HUDEP-2 (cell line): ENCODE data around the gene G0S2.

ENCODE experiments used
- DNase-seq, 76 experiments: peaks; one replicate each; lab custom pipeline; 2025; ENCODE audit not compliant: unreplicated experiment in 76 of 76; lab: John Stamatoyannopoulos, UW

Gene G0S2, protein sequence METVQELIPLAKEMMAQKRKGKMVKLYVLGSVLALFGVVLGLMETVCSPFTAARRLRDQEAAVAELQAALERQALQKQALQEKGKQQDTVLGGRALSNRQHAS

DNA sequence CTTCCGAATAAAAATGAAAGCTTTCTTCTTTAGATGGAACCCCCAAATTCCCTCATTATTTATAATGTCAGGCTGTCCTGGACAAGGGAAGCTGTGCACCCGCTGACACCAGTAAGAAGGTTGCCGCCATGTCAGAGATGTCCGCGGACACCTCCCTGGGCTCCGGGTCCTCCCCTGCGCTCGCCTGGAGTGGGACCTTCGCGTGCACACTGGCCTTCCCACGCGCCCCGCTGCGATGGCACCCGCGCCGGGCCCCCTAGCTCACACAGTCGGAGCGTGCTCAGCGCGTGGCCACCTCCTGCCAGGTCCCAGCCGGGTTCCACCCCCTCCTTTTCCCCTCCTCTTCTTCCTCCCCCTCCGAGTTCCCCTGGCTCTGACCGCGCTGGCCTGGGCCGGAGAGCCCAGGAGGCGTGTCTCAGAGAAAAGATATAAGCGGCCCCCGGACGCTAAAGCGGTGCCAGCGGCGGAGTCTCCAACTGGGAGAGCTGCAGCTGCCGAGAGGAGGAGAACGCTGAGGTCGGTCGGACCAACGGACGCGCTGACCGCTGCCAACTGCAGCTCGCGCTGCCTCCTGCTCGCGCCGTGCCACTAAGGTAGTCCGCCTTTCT is at the start of gene G0S2:
Gene G0S2, plus strand, starts transcription at position 456 of the 608 bp plus-strand sequence. CDS start 273 bp downstream, outside the sequence.
- peak in 1 of 76 experiments; percentile 1 for DNase-seq

DNA sequence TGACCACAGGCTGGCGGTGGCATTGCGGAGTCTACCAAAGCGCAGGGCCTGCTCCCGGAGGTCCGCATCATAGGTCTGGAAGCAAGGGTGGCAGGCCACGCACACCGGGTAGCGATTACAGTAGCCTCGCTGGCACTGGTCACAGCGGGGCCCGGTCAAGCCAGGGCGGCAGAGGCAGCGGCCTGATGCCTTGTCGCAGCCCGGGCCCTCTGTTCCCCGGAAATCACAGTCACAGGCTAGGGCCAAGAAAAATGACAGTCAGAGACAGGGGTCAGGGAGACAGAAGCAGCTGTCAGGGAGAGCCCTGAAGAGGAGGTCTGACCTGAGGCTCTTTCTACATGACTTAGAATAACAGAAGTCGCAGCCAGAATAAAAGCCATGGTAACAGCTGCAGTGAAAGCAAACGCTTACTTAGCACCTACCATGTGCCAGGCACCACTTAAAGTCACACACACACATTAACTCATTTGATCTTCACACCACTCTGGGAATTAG is 49.4 kb upstream of the G0S2 start:
- DNase-seq, result no peak

DNA sequence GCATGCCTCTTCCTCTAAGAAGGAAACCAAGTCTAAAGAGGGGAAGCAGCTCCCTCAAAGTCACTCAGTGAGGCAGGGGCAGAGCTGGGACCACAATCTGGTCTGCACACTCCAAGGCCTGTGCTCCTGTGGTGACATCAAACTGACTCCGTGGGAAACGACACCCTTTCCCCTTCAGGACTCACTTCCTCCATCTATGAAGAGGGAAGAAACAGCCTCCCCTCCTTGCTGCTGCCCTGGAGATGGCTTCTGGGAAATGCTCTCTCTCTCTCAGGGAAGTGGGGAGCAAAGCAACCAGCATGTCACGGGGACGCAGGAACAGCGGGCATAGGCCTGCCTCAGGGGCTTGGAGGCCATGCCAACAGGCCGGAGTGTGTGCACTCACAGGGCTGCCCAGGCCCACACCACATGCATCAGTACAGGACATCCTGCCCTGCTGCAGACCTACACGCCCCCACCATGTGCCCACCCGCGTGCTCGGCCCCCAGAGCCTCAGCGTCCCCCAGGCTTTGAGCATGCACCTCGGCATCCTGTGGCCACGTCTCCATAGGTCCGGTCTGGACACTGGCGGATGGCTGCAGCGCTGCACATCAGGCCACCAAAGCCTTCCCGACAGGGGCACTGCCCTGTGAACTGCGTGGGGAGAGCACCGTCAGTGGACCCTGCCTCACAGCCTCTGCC is 48.7 kb upstream of the G0S2 start:
- no peak for DNase-seq

DNA sequence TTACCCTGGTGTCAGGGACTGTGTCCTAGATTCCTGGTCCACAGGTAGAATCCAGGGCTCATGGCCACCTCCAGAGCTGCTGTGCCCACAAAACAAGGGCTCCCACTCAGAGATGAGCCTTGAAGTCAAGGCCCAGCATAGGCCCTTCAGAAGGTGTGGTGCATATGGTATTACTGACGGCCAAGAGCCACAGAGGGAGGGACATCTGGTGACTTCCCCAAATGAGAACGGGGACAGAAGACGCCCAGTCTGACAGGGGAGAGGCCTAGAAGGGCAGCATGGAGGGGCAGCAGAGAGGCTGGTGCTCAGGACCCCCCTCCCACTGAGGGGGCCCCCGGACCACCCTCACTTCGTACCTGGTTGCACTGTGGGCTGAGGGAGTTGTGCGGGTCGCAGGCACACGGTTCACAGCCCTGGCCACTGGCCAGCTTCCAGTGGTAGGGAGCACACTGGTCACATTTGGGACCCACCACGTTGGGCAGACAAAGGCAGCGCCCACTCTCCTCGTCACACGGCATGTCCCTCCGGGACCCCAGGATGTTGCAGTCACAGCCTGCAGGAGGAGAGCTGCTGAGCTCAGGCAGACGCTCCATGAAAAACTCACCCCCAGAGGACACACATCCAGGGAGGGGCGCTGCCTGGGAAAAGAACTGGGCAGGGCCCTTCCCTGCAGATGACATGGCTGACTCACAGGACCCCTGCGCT is 48.0 kb upstream of the G0S2 start:
- DNase-seq, result peak in 1 of 76 experiments; percentile 1

DNA sequence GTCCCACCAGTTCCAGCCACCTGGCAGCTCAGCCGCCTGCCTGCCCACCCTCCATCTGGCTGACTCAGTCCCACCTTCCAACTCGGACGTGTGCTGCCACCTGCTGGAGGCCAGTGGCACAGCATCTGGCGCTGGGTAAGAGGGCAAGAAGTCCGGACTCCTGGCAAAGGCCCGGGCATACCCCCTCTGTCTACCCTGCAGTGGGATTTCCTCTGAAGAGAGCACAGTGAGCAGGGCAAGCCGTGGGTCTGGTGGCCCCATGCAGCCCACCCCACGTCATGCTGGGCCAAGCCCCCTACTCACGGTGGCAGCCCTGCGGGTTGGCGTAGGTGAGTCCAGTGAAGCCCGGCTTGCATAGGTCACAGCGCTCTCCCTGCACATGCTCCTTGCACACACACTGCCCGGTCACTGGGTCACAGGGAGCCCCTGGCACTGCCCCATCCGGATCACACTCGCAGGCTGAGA is 47.4 kb upstream of the G0S2 start:
- peak in 57 of 76 experiments; percentile 3 to 77 (median 34) for DNase-seq

DNA sequence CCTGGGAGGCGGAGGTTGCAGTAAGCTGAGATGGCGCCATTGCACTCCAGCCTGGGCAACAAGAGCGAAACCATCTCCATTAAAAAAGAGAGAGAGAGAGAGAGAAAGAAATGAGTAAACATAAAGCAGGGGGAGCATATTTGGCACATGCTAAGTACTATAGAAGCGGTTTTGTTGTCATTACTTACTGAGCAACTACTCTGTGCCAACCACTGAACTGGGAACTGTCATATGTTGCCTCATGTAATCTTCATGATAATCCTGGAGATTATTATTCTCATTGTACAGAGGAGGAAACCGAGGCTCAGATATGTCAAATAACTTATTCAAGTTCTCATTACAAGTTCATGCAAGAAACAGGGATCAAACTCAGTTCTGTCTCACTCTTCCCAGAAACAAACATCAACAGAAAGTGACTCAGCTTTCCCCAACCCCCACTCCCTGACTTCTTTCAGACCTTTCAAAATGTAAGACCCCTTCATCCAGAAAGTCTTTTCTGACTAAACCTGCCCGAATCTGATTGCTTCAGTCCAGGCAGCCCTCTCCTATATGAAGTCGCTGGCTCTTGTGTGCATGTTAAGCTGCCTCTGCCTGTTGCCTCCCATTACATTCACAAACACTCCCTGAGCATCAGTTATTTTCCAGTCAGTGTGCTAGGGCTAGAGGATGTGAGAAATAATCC is 46.5 kb upstream of the G0S2 start:
- DNase-seq, result no peak

DNA sequence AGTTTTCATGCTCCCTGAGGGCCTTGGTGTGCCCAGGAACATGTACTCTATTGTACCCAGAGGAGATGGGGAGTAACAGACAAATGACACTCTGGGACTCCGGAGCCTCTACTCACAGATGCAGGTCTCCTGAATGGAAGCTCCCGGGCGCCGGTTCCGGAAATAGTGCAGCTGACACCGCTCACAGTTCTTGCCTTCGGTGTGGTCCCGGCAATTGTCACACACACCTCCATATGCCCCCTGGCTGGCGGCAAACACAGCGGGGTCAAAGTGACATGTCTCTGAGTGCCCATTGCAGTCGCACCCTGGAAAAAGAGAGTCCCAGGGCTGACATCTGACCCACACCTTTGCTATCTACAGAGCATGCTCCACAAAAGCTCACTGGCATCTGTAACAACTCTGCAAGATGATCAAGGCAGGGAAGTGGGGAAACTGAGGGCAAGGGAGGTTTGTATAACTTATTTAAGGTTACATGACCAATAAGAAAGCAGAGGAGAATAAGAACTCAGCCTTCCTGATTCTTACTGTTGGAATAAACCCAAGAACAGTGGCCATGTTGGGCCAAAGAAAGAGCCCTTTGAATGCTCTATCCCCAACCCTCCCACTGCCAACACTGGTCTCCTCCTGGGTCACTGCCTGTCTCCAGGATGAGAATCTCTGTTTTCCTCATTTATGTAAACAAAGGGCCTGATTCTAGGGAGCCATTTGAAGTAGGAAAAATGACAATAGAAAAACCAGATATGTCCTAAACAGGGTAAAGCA is 45.4 kb upstream of the G0S2 start:
- DNase-seq, result no peak

DNA sequence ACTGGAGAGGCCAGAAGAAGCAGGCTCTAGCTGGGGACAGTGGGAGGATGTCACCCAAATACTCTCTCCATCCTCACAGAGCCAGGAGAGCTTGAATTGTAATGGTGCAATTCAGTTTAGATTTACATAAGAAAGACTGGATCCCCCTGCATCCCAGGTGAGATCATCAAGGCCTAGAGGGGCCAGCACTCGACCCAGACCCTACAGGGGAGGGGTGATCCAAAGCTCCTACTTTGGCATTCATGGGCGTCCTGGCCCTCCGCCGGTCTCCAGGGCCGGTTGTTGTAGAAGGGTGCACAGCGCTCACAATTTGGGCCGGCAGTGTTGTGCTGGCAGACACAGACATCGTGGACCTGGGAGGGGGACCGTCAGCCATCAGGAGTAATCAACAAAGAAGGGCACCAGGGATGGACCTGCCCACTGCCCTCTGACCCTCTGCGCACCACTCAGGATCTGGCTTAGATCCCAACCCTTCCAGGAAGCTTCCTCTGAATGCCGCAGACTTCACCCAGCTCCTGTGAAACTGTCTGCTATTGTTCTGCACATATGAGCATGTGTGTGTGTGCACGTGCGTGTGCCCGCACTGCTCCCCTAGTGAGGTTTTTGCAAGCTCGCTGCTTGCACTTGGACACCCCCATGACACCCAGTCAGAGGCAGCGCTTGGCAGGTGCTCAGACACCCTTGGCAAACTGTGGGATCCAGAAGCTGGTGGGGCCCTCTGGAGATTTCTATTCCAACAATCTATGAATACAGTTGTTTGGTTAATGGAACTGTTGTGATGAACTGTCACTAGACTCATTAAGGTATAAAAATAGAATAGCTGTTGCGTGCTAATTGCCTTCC is 44.6 kb upstream of the G0S2 start:
- no peak for DNase-seq

DNA sequence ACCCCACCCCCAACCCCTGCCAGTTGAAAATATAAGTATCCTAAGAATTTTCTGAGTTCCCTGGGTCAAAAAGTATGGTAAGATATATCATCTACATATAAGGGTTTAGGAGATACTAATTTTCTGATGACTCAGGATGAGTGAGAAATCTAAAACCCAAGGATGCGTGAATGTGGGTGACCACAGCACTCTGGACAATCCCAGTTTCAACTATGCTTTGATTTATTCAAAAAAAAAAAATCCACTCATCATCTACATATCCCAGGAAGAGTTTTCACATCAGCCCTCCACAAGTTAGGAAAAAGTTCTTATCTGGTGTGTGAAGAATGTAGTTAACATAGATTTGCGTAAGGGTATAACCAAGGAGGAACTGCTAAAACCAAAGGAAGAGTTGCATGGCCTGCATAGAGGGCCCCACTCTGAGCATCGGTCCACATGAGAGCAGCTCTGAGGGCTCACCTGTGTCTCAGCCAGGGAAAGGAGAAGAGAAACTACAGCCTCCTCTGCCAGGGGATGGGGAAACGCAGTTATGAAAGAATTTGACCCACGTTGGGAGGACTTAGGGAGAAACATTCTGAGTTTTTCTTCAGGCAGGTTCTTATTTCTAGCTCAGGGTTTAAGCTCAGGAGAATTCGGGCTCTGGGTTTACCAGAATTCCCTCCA is 41.7 kb upstream of the G0S2 start:
- no peak for DNase-seq

DNA sequence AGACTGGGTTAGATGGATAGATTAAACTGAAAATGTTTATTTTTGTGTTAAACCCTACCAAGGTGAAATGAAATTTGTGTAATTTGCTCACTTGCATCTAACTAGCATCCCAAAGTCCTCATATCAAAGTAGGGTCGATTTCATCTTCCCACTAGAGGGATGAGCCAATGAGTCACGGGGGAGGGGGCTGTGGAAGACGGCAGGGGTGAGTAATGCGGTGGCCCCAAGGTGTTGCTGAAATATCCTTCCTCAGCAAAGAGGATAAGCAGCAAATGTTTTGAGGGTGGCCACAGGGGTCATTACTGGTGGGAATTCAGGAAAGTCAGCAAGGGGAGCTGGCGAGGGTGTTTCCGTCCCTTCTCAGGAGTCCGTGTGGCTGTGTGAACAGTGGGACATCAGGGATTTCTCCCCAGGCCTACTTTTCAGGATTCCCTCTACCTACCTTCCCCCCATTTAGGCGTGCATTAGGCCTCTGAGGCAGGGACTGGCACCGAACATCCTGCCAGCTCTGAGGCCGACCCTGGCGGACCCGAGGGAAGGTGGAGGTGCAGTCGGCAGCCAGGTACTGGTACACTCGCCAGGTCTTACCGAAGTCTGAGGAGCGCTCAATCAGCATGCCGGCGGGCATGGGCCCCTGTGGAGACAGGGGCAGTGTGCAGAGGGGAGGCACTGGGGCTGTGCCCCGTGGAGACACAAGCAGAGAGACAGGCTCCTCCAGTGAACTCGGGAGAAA is 41.0 kb upstream of the G0S2 start:
- DNase-seq, result no peak

DNA sequence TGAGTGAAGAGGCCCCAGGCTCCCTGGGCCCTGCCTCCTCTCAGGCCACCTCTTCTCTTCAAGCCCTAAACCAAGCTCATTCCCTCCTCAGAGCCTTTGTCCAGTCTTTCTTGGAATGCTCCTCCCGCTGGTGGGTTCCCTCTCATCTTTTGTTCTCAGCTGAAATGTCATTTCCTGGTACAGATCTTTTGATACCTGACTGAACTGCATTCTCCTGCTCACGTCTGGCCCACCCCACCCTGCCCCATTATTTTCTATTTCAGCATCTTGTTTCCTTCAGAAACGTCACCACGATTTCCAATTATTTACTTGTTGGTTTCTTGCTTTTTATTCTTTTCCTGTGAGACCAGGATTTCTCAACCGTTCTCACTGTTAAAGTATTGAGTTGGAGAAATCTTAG is 39.4 kb upstream of the G0S2 start:
- DNase-seq, result no peak

DNA sequence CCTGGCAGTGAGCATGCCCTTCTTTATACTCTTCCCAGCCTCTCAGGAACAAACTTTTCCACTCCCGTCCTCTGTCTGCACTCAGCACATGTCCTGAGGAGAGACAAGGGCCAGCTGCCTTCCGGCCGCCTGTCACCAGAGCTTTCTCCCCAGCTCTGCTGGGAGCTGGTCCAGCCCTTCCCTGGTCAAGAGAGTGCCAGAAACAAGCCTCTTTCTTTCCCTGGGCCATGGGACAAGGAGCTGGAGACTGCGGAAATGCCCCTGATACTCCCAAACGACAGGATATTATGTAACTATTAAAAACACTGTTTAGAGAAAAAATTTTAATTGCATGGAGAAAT is 33.4 kb upstream of the G0S2 start:
- no peak for DNase-seq

DNA sequence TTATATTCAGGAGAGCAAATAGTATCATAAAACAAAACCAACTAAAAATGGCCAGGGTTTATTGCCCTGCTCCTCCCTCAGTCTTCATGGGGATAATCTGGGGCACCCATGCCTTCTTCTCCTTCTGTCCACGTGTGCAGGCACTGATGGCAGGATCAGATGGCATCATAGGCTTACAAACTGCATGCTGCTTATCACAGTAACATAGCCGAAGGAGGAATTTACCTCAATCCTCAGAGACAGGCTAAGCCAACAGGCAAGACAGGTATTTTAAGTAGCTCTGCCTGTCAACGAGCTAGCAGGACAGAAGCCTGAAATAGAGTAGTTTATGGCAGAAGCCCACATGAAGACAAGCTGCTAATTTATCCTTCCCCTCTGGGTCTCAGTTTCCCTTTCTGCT is 32.4 kb upstream of the G0S2 start:
- no peak for DNase-seq

DNA sequence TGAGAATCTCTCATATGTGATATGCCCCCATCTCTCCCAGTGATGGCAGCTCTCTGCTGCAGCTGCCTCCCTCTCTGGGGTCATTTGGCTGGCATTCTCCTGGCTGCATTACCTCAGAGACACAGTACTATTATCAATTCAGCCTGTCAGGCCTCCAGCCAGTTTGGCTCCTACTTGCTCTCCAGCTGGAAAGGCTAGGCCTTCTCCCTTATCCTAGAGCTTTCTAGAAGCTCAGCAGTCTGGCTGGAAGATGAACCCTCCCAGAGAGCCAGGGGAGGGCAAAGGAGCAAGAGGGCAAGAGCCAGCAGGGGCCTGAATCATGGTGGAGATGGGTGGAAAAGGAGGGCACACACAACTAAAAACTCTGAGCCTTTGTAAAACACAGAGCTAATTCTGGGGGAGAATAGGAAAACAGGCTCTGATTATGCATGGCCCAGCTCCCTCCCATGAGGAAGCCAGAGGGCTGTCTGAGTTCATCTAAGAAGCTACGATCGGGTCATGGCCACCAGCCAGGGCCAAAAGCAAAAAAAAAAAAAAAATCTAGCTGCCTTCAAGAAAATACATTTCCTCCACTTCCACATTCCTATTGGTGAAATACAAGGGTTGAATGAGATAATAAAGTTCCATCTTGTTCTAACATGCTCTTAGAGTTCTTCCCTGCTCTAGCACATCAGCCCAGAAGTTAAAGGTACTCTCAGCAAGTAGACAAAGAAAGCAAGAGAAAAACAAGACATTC is 31.8 kb upstream of the G0S2 start:
- no peak for DNase-seq

DNA sequence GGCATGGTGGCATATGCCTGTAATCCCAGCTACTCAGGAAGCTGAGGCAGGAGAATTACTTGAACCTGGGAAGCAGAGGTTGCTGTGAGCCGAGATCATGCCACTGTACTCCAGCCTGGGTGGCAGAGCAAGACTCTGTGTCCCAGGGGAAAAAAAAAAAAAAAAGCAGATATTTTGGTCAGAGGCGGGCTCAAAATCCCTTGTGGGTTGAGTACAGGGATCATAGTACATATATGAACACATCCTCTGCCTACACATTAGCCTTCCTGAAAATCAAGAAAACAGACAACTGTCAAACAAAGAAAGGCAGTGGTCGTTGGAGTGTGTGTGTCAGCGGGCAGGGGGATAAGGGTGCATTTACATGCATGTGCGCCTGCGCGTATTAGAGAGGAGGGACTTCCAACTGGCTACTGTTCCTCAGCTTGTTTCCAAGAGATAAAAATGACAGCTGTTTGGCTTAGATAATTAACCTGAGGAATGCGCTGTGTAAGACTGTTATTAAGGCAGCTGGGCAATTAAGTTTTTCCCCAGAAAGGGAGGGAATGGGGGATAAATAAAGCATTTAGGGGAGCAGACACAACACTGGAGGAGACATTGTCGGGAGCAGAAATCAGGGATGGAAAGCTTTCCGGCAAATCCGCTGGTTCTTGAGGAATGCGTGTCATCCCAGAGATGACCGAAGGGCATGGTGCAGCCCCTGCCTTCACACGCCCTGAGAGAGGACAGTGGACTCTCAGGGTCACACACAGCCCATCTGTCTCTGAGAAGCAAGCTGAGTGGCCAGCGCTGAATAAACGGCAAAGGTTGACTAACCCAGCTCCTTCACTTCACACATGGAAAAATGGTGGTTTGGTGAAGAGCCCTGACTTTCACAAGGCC is 29.4 kb upstream of the G0S2 start:
- DNase-seq, result peak in 2 of 76 experiments; percentile 27 to 29

DNA sequence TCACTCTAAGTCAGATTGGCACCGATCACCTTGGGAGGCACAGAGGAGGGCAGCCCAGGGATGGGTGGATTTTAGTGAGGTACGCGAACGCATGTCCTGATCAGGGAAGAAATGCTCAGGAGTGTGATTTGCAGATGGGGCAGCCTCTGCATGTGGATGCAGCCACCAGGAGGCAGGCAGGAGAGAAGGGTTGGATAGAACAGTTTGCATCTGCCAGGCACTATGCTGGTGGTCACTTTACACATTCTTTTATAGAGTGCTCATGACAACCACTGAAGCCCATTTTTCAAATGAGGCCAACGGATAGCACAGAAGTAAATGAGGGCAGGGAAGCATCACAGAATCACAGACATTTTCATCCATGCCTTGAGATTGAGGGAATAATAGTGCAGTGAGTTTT is 28.7 kb upstream of the G0S2 start:
- peak in 1 of 76 experiments; percentile 7 for DNase-seq

DNA sequence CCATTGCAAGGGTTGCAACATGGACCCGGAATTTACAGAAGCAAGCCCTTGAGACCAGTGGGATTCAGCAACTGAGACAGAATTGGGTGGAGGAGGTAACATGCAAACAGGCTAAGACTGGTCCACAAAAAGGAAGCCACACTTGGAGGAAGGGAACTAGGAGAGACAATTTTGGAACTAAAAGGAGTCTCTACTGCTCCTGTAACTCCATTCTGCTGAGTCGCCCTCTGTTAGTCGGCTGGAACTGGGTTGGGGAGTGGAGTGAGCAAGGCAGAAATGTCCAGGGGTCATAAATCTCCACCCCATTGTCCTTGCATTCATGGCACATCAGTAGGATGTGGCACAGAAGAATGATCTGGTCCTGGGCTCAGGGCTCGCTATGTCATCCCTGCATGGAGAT is 28.1 kb upstream of the G0S2 start:
- no peak for DNase-seq
